ENCODE data around the gene ANO7. TPM values are rescaled to one million over a fixed set of nuclear protein-coding genes. Genes with fewer than 3 reads are reported as not detected.

The ANO7 gene
- total and polyA plus RNA-seq, 2 donors (not counting 1 experiment from before 2014, with no cell fraction given), result 0.64 to 1.8 TPM

DNA sequence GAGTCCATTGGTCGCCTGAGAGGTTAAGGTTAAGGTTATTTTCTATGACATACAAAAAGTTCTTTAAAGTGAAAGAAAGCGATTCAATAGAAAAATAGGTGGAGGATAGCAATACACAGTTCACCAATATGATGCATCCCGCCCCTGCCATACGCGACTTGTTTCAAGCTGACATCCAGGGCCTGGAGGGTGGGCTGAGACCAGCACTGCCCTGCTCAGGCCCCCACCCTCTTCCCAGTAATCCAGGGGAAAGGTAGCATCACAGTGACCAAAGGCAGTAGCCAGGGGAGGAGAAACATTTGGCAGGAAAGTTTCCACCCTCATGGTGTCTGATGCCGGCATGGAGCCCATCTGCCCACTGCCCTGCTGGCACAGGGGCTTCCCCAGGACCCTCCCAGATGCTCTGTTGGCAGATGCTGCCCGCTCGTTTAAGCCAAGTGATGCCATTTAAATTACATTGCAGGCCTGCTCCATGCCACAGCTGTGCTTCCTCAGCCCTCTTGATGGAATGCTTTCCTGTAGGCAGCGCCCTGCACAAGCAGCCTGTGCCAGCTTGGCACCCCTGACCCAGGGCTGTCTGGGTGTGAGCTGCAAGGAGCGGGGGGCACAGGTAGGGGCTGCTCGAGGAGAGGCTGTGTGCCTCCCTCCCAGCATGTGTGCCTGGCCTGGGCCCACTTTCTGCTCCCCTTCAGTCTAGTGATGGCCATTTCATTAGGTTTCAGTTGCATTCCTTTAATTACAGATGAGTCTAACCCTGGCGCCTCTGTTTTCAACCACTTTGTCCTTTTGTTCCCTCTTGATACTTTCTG lies 10.7 kb upstream of the ANO7 start:
- H3K27me3 Mint-ChIP-seq, result no peaks in the 10 kb centered on the region
- no peak overlapping the region for H3K4me3 Mint-ChIP-seq
- H3K27ac Mint-ChIP-seq, result no peak overlapping the region
- no peak overlapping the region for H2AFZ ChIP-seq (ENCODE audit: insufficient read depth, low read depth, low read length, poor library complexity, severe bottlenecking)
- H3K36me3 ChIP-seq (replicated peaks in 1 of 2; ENCODE audit: control extremely low read depth in 1 of 2, control insufficient read depth in 1 of 2, extremely low read depth in 1 of 2, insufficient read depth in 2 of 2, low read length in 1 of 2), result peaks cover 0 to 43% of the 10 kb centered on the region in 2 experiments
- TF ChIP-seq EZH2 (IDR thresholded peaks at IDR 0.05; ENCODE audit: borderline replicate concordance, insufficient read depth, low read depth, low read length, poor library complexity, severe bottlenecking), result no peak
- TF ChIP-seq, protein P1, sequence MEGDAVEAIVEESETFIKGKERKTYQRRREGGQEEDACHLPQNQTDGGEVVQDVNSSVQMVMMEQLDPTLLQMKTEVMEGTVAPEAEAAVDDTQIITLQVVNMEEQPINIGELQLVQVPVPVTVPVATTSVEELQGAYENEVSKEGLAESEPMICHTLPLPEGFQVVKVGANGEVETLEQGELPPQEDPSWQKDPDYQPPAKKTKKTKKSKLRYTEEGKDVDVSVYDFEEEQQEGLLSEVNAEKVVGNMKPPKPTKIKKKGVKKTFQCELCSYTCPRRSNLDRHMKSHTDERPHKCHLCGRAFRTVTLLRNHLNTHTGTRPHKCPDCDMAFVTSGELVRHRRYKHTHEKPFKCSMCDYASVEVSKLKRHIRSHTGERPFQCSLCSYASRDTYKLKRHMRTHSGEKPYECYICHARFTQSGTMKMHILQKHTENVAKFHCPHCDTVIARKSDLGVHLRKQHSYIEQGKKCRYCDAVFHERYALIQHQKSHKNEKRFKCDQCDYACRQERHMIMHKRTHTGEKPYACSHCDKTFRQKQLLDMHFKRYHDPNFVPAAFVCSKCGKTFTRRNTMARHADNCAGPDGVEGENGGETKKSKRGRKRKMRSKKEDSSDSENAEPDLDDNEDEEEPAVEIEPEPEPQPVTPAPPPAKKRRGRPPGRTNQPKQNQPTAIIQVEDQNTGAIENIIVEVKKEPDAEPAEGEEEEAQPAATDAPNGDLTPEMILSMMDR (IDR thresholded peaks at IDR 0.05), result no peak
- intact Hi-C loops (cut with micrococcal nuclease), result no loop called here
- no peak overlapping the region for H3K4me2 ChIP-seq (replicated peaks; ENCODE audit: low read depth, low read length, poor library complexity, severe bottlenecking)
- POLR2A ChIA-PET, result no interaction called here
- ATAC-seq (ENCODE audit: low read depth), result no peak
- no peaks in the 10 kb centered on the region for H3K27me3 ChIP-seq (replicated peaks in 1 of 4; ENCODE audit: control extremely low read depth in 1 of 4, control insufficient read depth in 3 of 4, insufficient read depth in 4 of 4, low read length in 3 of 4)
- H3K9ac ChIP-seq (ENCODE audit: low read length), result no peak overlapping the region
- no peaks in the 10 kb centered on the region for H3K79me2 ChIP-seq (ENCODE audit: control insufficient read depth, insufficient read depth, low read length)
- H3K9me3 ChIP-seq (ENCODE audit: control extremely low read depth in 1 of 3, control insufficient read depth in 2 of 3, insufficient read depth in 1 of 3, low read length in 2 of 3), result no peaks in the 10 kb centered on the region
- no peak overlapping the region for H3K4me3 ChIP-seq (ENCODE audit: control extremely low read depth in 1 of 5, extremely low read depth in 1 of 5, insufficient read depth in 1 of 5, low read depth in 2 of 5, low read length in 4 of 5)
- no peak overlapping the region for H3K27ac ChIP-seq (ENCODE audit: low read length in 2 of 2)
- no peaks in the 10 kb centered on the region for H3K4me1 ChIP-seq (ENCODE audit: control insufficient read depth in 2 of 2, insufficient read depth in 2 of 2, low read length in 2 of 2)
- H3K9me3 Mint-ChIP-seq (ENCODE audit: insufficient read depth), result no peaks in the 10 kb centered on the region
- no peak for DNase-seq
- 98% methylated on average over 7 of the region's 12 CpGs for WGBS (ENCODE audit: insufficient coverage)
- H4K20me1 ChIP-seq (ENCODE audit: control insufficient read depth, insufficient read depth, low read length, poor library complexity, severe bottlenecking), result no peaks in the 10 kb centered on the region
- H3K4me1 Mint-ChIP-seq, result no peaks in the 10 kb centered on the region
- CTCF ChIA-PET, result interaction anchor here (0.6 kb wide), 1 partner anchor 295 kb away, joined by 3 read pairs; no protein-coding TSS in a partner anchor

DNA sequence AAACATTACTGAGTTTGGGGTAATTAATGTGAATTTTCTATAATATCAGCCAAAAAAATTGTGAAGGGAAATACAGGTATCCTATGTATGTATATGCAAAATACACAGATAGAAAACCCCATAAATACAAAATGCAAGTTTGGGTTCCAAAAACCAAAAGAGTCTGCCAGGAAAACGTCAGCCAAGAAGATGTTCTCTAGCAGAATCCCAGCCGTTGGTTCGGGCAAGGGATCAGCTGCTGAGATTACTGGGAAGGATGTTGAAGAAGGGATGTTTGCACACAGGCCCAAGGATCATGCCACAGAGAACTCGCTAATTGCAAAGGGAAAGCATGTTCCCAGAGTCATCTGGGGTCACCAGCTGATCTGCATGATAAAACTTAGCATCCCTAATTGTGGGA lies 9.5 kb upstream of the ANO7 start:
- no peak overlapping the region for H3K4me2 ChIP-seq (replicated peaks; ENCODE audit: low read depth, low read length, poor library complexity, severe bottlenecking)
- no peaks in the 10 kb centered on the region for H3K27me3 ChIP-seq (replicated peaks in 1 of 4; ENCODE audit: control extremely low read depth in 1 of 4, control insufficient read depth in 3 of 4, insufficient read depth in 4 of 4, low read length in 3 of 4)
- H3K27me3 Mint-ChIP-seq, result no peaks in the 10 kb centered on the region
- no peaks in the 10 kb centered on the region for H3K9me3 Mint-ChIP-seq (ENCODE audit: insufficient read depth)
- no peak overlapping the region for H3K4me3 Mint-ChIP-seq
- no peaks in the 10 kb centered on the region for H3K4me1 ChIP-seq (ENCODE audit: control insufficient read depth in 2 of 2, insufficient read depth in 2 of 2, low read length in 2 of 2)
- H3K36me3 ChIP-seq (replicated peaks in 1 of 2; ENCODE audit: control extremely low read depth in 1 of 2, control insufficient read depth in 1 of 2, extremely low read depth in 1 of 2, insufficient read depth in 2 of 2, low read length in 1 of 2), result peaks cover 0 to 42% of the 10 kb centered on the region in 2 experiments
- 93% methylated on average over 3 of the region's 4 CpGs for WGBS (ENCODE audit: insufficient coverage)
- no peaks in the 10 kb centered on the region for H3K79me2 ChIP-seq (ENCODE audit: control insufficient read depth, insufficient read depth, low read length)
- H3K27ac Mint-ChIP-seq, result no peak overlapping the region
- H3K9me3 ChIP-seq (ENCODE audit: control extremely low read depth in 1 of 3, control insufficient read depth in 2 of 3, insufficient read depth in 1 of 3, low read length in 2 of 3), result no peaks in the 10 kb centered on the region
- no peak overlapping the region for H3K9ac ChIP-seq (ENCODE audit: low read length)
- no peak overlapping the region for H3K4me3 ChIP-seq (ENCODE audit: control extremely low read depth in 1 of 5, extremely low read depth in 1 of 5, insufficient read depth in 1 of 5, low read depth in 2 of 5, low read length in 4 of 5)
- no peaks in the 10 kb centered on the region for H3K4me1 Mint-ChIP-seq
- no peak for TF ChIP-seq EZH2 (IDR thresholded peaks at IDR 0.05; ENCODE audit: borderline replicate concordance, insufficient read depth, low read depth, low read length, poor library complexity, severe bottlenecking)
- TF ChIP-seq, protein P1 (IDR thresholded peaks at IDR 0.05), result no peak
- H4K20me1 ChIP-seq (ENCODE audit: control insufficient read depth, insufficient read depth, low read length, poor library complexity, severe bottlenecking), result no peaks in the 10 kb centered on the region
- intact Hi-C loops (cut with micrococcal nuclease), result no loop called here
- ATAC-seq (ENCODE audit: low read depth), result no peak
- ChIA-PET POLR2A (no interaction called here), CTCF (no interaction called here)
- no peak overlapping the region for H2AFZ ChIP-seq (ENCODE audit: insufficient read depth, low read depth, low read length, poor library complexity, severe bottlenecking)
- no peak for DNase-seq
- H3K27ac ChIP-seq (ENCODE audit: low read length in 2 of 2), result no peak overlapping the region

Measured in B cell (primary cell).